GM12872 (cell line): ENCODE results near the gene DNAAF3.
A peak's percentile ranks its signal among the peaks of the same experiment; 100 is the strongest.

Experiments
- TF ChIP-seq, protein P1 (sequence below): IDR thresholded peaks from 3 replicates; pipeline ENCODE4 v1.5.1; 2011; ENCODE audit warnings: low read depth, mild to moderate bottlenecking, low read length, moderate library complexity; ENCODE audit not compliant: insufficient read depth

DNAAF3 gene

DNA sequence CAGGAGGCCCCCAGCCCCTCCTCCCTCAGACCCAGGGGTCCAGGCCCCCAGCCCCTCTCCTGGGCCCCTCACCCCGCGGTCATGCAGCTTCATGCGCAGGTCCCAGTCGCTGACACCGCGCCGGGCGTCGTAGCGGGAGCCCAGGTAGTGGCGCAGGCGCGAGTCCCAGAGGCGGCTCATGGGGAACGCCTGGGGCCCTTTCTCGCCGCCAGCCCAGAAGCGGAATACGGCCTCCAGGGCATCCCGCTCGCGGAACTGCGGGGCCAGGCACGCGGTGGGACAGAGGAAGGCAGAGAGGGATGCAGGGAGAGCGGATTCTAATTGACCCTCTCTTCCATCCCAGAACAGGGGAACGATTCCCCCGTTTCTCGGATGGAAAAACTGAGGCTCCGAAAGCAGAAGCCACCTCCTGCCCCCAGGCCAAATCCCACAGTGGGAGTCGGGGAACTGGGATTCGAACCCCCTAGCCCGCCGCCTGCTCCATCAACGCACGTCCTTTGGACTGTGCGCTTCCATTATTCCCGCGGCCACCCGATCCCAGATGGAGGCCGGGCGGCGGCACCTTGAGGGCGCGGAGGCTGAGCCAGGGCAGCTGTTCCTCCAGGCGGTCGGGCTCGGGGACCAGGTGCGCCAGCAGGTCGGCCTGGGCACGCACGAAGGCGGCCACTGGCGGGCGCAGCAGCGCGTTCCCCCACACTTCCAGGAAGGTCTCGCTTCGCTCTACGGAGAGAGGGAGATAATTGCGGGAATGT lies 4.7 kb downstream of the DNAAF3 start:
- TF ChIP-seq, protein P1, sequence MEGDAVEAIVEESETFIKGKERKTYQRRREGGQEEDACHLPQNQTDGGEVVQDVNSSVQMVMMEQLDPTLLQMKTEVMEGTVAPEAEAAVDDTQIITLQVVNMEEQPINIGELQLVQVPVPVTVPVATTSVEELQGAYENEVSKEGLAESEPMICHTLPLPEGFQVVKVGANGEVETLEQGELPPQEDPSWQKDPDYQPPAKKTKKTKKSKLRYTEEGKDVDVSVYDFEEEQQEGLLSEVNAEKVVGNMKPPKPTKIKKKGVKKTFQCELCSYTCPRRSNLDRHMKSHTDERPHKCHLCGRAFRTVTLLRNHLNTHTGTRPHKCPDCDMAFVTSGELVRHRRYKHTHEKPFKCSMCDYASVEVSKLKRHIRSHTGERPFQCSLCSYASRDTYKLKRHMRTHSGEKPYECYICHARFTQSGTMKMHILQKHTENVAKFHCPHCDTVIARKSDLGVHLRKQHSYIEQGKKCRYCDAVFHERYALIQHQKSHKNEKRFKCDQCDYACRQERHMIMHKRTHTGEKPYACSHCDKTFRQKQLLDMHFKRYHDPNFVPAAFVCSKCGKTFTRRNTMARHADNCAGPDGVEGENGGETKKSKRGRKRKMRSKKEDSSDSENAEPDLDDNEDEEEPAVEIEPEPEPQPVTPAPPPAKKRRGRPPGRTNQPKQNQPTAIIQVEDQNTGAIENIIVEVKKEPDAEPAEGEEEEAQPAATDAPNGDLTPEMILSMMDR, result no peak

DNA sequence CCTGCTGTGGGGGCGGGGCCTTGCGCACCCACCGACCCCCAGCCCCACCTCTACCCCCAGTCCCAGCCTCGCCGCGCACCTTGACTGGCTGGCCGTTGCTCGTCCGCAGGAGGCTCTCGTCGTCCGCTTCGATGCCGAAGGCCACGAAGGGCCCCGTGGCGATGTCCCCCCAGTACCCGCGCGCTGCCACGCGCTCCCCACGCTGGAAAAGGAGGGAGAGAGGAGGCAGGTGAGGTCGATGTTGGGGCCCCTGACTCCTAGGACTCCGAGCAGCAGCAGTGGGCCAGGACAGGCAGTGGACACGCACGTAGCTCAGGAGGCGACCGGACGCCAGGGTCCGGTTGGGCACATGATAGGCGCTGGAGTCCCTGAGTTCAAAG lies 5.4 kb downstream of the DNAAF3 start:
- TF ChIP-seq, protein P1, result no peak

DNA sequence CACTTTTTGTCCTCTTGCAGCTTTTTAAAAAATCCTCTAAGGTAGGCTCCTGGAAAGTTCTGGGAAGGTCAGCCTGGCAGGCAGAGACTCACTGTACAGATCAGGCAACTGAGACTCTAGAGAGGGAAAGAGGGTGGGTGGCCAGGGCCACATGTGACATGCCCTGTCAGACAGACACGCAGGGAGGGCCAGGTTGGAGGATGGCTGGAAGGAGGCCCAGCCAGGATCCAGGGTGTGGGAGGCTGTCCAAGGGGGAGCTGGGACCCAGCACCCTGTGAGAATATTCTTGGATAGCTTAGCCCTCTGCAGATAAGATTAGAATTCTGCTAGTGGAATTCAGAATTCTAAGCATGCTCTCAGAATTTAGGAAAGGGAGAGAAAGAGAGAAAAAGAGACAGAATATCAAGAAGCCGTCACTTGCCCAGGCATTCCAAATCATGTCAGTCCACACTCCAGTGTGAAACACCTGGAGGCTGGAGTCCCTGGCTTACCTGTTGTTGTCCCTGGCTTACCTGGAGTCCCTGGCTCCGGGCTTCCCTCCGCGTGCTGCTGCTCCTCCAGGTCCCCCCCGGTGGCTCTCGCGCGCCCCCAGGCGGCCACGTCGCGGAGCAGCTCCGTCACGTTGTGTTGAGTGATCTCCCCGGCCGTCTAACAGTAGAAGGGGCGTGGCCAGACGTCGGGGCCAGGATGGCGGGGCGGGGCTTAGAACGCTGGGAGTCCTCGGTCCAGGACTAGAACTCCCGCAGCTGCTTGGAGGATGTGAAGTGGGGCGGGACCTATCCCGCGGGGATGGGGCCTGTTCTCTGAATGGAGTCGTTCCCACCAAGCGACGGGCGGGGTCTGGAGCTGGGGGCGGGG lies 6.1 kb downstream of the DNAAF3 start:
- TF ChIP-seq, protein P1, result peak; percentile 91

DNA sequence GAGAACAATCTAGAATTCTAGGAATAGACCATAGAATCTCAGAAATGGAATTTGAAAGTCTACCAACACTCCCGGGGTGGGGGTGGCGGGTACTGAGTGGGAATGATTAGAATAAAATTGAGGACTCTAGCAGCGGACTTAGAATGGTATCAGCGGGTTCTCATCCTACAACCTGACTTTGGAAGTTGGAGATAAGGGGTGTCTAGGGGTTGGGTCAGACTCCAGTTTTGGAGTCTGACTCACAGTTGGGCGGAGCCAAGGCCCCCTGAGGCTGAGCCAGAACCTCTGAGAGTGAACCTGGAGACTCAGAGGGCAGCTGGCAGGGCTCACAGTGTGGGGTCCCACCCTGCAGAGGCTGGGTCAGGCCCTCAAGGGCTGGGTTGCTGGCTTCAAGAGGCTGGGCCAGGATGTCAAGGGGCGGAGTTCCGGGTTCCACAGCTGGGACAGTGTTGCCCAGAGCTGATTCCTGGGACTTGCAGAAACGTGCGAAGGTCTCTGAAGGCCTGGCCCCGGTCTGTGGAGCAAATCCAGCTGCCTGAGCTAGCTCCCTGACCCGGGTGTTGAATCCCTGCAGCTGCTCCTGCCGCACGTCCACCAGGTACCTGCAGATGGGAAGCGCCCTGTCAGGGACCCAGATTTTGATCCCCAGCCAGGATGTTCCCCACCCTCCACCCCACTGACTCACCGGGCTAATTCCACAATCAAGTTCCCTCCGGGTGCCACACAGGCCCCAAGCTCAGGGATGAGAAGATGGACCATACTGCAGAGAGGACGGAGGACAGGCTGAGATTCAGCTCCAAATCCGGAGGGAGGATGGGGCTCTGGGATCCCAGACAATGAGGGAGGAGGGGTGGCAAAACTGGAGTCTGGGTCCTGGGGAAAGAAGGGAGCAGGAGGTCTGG lies 7.3 kb downstream of the DNAAF3 start:
- TF ChIP-seq, protein P1, result no peak

DNA sequence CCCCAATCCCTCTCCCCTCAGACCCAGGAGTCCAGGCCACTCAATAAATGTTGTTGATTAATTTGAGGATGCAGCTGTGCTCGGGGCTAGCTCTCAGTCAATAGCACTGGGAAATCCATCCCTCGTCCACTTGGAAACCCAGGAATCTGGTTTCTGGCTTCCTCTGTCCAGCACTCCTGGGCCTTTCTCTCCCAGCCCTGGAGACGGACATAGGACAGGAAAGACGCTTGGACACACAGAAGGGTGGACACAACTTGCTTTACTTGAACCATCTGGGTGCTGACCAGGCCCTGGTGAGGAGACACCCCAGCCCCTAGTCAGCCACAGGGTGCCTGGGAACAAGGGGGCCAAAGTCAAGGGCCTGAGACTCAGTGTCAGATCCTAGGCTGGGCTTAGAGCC lies 8.0 kb downstream of the DNAAF3 start:
- TF ChIP-seq, protein P1, result no peak

DNA sequence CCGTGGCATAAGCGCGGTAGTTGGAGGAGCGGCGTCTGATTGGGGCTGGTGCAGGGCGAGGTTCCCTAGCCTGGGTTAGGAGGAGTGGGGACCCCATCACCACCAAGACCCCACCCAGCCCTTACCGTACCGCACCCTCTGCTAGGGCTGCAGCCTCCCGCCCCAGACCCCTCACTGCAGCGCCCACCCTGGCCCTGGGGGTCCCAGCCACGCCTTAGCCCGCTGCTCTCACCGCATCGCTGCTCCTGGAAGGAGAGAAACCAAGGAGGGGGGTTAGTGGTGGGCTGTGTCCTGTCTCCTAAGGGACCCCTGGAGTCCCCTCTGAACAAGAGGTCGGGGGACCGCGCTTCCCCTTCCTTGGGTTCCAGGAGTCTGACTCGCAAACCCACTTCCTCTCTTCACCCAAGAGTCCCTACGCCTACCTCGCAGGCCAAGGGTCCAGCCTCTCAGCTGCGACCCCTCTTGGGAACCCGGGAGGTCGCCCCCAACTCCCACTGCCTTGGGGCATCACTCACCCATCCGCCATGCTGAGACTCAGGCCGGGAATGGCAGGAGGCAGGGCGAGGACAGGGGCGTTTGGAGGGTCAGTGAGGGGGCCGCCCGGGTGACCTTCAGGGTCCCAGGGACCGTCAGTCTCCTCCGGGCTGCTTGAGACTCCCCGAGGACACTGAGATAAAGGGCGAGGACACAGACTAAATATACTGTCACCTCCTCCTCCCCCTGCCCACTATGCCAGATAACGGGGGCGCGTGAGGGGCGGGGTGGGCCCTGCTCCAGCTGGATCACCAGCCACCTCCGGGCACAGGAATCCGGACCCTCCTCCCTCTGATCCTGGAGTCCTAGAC lies 9.1 kb downstream of the DNAAF3 start, which contains the start of gene TNNI3:
TSS of gene TNNI3 (minus strand) at position 669 of the 845 bp plus-strand sequence. CDS start at position 526, 143 bp downstream.
- TF ChIP-seq, protein P1, result no peak
